Osteoblast (primary cell): ENCODE data around the gene ZIK1. TPM values are rescaled to one million over a fixed set of nuclear protein-coding genes. Genes with fewer than 3 reads are reported as not detected.

Experiments
- DNase-seq: peaks from one replicate; pipeline ENCODE4 v3.0.0; 2011; ENCODE audit warnings: low spot score, mixed read lengths; ENCODE audit not compliant: insufficient read length; ENCODE audit errors: missing footprints
- H2AFZ ChIP-seq: 2 replicates; pipeline ENCODE4 v1.6.0; 2011; ENCODE audit warnings: mild to moderate bottlenecking, low read length
- H3K27ac ChIP-seq: 2 replicates; pipeline ENCODE4 v1.5.1; 2011; ENCODE audit warnings: mild to moderate bottlenecking, low read depth, low read length, moderate library complexity
- H3K27me3 ChIP-seq: 2 replicates; pipeline ENCODE4 v1.6.0; 2012; ENCODE audit warnings: mild to moderate bottlenecking, control low read depth, inconsistent platforms, low read length, moderate library complexity; ENCODE audit not compliant: insufficient read depth
- H3K36me3 ChIP-seq: 2 replicates; pipeline ENCODE4 v1.5.1; 2011; ENCODE audit warnings: mild to moderate bottlenecking, low read length, control low read depth, moderate library complexity; ENCODE audit not compliant: insufficient read depth
- H3K4me1 ChIP-seq: 2 replicates; pipeline ENCODE4 v1.5.1; 2011; ENCODE audit warnings: mild to moderate bottlenecking, low read length, control low read depth, moderate library complexity; ENCODE audit not compliant: insufficient read depth
- H3K4me2 ChIP-seq: 2 replicates; pipeline ENCODE4 v1.6.0; 2011; ENCODE audit warnings: mild to moderate bottlenecking, low read length; ENCODE audit not compliant: insufficient read depth
- H3K4me3 ChIP-seq: fragments of 200-600 bp; sonication (generic); 3 replicates; pipeline ENCODE4 v1.5.1; 2012; ENCODE audit warnings: mild to moderate bottlenecking, low read length, inconsistent platforms; ENCODE audit not compliant: insufficient read depth
- H3K79me2 ChIP-seq: 2 replicates; pipeline ENCODE4 v1.6.0; 2012; ENCODE audit warnings: mild to moderate bottlenecking, low read length, control low read depth, inconsistent platforms; ENCODE audit not compliant: insufficient read depth
- H3K9me3 ChIP-seq: 2 replicates; pipeline ENCODE4 v1.5.1; 2011; ENCODE audit warnings: low read depth, low read length, control low read depth
- H4K20me1 ChIP-seq: 2 replicates; pipeline ENCODE4 v1.6.0; 2012; ENCODE audit warnings: mild to moderate bottlenecking, low read length, control low read depth; ENCODE audit not compliant: insufficient read depth
- CTCF ChIP-seq: IDR thresholded peaks from 2 replicates; pipeline ENCODE4 v1.5.1; 2011; ENCODE audit warnings: mild to moderate bottlenecking, low read depth, low read length, moderate library complexity; ENCODE audit errors: extremely low read depth
- total RNA-seq: library from RNA; depleted of rRNA; stranded (reverse); fragments of >200 nt; gene quantifications from 2 replicates; pipeline ENCODE4 v1.2.3, GENCODE V29; 2012

The ZIK1 gene
- total RNA-seq, 1 donor, result 11.6 TPM

GRCh38 chr19:57641715-57642234 is 57.8 kb downstream of the ZIK1 start:
- TF ChIP-seq CTCF, result no peak
- H2AFZ ChIP-seq, result no peak overlapping the region
- H3K4me2 ChIP-seq, result no peak overlapping the region
- no peak overlapping the region for H3K4me3 ChIP-seq
- H3K27ac ChIP-seq, result no peak overlapping the region
- H3K9me3 ChIP-seq, result peaks cover 38% of the 10 kb centered on the region
- no peaks in the 10 kb centered on the region for H3K27me3 ChIP-seq
- H3K36me3 ChIP-seq, result peaks cover 53% of the 10 kb centered on the region
- peaks cover 5% of the 10 kb centered on the region for H3K79me2 ChIP-seq
- no peaks in the 10 kb centered on the region for H3K4me1 ChIP-seq
- no peak for DNase-seq
- H4K20me1 ChIP-seq, result no peaks in the 10 kb centered on the region

DNA sequence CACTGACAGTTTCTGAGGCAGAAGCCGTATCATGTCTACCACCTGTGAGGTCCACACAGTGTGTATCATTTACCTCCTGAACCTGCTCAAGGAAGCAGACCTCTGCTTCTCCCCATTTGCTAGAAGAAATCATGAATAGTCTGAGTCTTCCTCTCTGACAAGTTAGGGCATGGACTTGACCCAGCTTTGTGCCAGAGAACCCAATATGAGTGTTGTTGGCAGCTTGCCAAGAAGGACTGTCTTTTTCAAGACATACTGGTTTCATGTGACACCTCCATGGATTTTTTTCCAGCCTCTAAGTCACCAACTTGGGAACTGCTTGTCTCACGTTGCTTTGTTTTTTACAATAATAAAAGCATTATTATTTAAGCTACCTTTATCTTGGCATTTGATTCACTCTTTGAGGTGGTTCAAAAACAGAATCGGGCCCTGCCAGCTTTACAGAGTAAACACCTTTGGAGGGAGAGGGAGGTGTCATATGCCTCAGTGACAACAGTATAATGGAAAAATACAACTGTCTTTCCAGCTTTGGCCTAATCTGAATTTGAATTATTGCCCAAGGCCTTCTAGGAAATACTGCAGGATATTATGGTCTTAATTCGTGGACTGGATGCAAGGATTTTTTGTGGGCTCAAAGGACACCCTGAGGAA is 58.6 kb downstream of the ZIK1 start:
- H3K4me1 ChIP-seq, result no peaks in the 10 kb centered on the region
- no peak overlapping the region for H3K4me2 ChIP-seq
- peaks cover 46% of the 10 kb centered on the region for H3K36me3 ChIP-seq
- no peak overlapping the region for H3K4me3 ChIP-seq
- H2AFZ ChIP-seq, result no peak overlapping the region
- peaks cover 33% of the 10 kb centered on the region for H3K9me3 ChIP-seq
- no peak overlapping the region for H3K27ac ChIP-seq
- no peaks in the 10 kb centered on the region for H4K20me1 ChIP-seq
- no peaks in the 10 kb centered on the region for H3K27me3 ChIP-seq
- no peak for TF ChIP-seq CTCF
- H3K79me2 ChIP-seq, result peaks cover 1% of the 10 kb centered on the region
- DNase-seq, result no peak

Other genes starting within 250 kb of the ZIK1 start
- gene ZNF304, start 232.9 kb upstream of the ZIK1 start, total RNA-seq, result 10.6 and 11.6 TPM in 2 replicates
- 12.3 and 13.0 TPM in 2 replicates for gene TRAPPC2B, start 220.6 kb upstream of the ZIK1 start, total RNA-seq
- gene ZNF547, start 220.6 kb upstream of the ZIK1 start, total RNA-seq, result 3.5 and 5.1 TPM in 2 replicates
- 23.6 and 27.9 TPM in 2 replicates for gene ZNF548, start 194.3 kb upstream of the ZIK1 start, total RNA-seq
- 12.7 and 15.6 TPM in 2 replicates for gene ZNF17, start 173.0 kb upstream of the ZIK1 start, total RNA-seq
- 5.6 and 8.7 TPM in 2 replicates for gene ZNF749, start 148.8 kb upstream of the ZIK1 start, total RNA-seq
- gene VN1R1, start 127.0 kb upstream of the ZIK1 start, total RNA-seq, result 0.29 and 0.72 TPM in 2 replicates
- 19.2 and 22.1 TPM in 2 replicates for gene ZNF772, start 106.6 kb upstream of the ZIK1 start, total RNA-seq
- gene ZNF419, start 96.4 kb upstream of the ZIK1 start, total RNA-seq, result 18.3 and 19.9 TPM in 2 replicates
- 23.6 and 30.0 TPM in 2 replicates for gene ZNF773, start 84.2 kb upstream of the ZIK1 start, total RNA-seq
- gene ZNF549, start 56.8 kb upstream of the ZIK1 start, total RNA-seq, result 5.8 and 6.5 TPM in 2 replicates
- 6.5 and 7.2 TPM in 2 replicates for gene ZNF550, start 24.3 kb upstream of the ZIK1 start, total RNA-seq
- 4.3 and 6.2 TPM in 2 replicates for gene ZNF416, start 5.2 kb upstream of the ZIK1 start, total RNA-seq
- 4.1 and 4.7 TPM in 2 replicates for gene ZNF530, start 15.7 kb downstream of the ZIK1 start, total RNA-seq
- gene ZNF134, start 30.1 kb downstream of the ZIK1 start, total RNA-seq, result 18.5 and 22.1 TPM in 2 replicates
- gene ZNF211, start 49.0 kb downstream of the ZIK1 start, total RNA-seq, result 9.4 and 10.9 TPM in 2 replicates
- gene ZSCAN4, start 84.8 kb downstream of the ZIK1 start, total RNA-seq, result under 0.01 and 0.36 TPM in 2 replicates
- 8.3 and 9.8 TPM in 2 replicates for gene ZNF551, start 97.8 kb downstream of the ZIK1 start, total RNA-seq
- 6.8 and 7.6 TPM in 2 replicates for gene ZNF154, start 125.1 kb downstream of the ZIK1 start, total RNA-seq
- gene ZNF671, start 143.5 kb downstream of the ZIK1 start, total RNA-seq, result 11.2 TPM in 2 replicates
- 15.9 and 16.3 TPM in 2 replicates for gene ZNF776, start 162.7 kb downstream of the ZIK1 start, total RNA-seq
- gene ZNF586, start 185.5 kb downstream of the ZIK1 start, total RNA-seq, result 19.5 and 21.5 TPM in 2 replicates
- 5.8 and 5.9 TPM in 2 replicates for gene ZNF552, start 230.8 kb downstream of the ZIK1 start, total RNA-seq
- 21.2 and 24.2 TPM in 2 replicates for gene ZNF587B, start 246.2 kb downstream of the ZIK1 start, total RNA-seq